Naive thymus-derived CD8-positive, alpha-beta T cell (primary cell): ENCODE measurements around the gene ITGA8. TPM values are rescaled to one million over a fixed set of nuclear protein-coding genes. Genes with fewer than 3 reads are reported as not detected.
"Not testable (repeated sequence)": the region's sequence is repeated elsewhere in the genome, so short reads cannot be mapped to it uniquely, and the experiment has no call there.

Experiments used
- ATAC-seq, 2 donors: fragments of 150-1000 bp; cut with Tn5 transposase in 1 of 2; sonication (Bioruptor Pico), chemical (Tn5 transposase) in 1 of 2; 1 replicate in 1 of 2; 2 replicates in 1 of 2; pipeline ENCODE4 v1.10.0; 2021; ENCODE audit warnings: mild to moderate bottlenecking in 2 of 2, moderate library complexity in 2 of 2
- POLR2A ChIA-PET: fragments of 350-600 bp; sonication (Branson Sonifier 250); formaldehyde crosslinking; loops from one replicate; lab custom pipeline; 2021; ENCODE audit warnings: antibody characterized with exemption; lab: Charles Lee
- DNase-seq, 10 donors: peaks; one replicate each; pipeline versions ENCODE4 v3.0.0 to v3.0.0-alpha.2; 2020 to 2022
- H3K27ac Mint-ChIP-seq, 10 donors: one replicate each; pipeline ENCODE4 v1.8.0; 2020 to 2022; ENCODE audit warnings: mild to moderate bottlenecking in 10 of 10, mixed read lengths in 10 of 10, moderate library complexity in 4 of 10, inconsistent platforms in 1 of 10
- H3K27me3 Mint-ChIP-seq, 5 donors: one replicate each; pipeline ENCODE4 v1.8.0; 2021 to 2022; ENCODE audit warnings: mixed read lengths in 5 of 5
- H3K36me3 Mint-ChIP-seq, 3 donors: one replicate each; pipeline ENCODE4 v1.8.0; 2020 to 2022; ENCODE audit warnings: mixed read lengths in 3 of 3, mild to moderate bottlenecking in 2 of 3, inconsistent platforms in 1 of 3
- H3K4me1 Mint-ChIP-seq, 4 donors: one replicate each; pipeline ENCODE4 v1.8.0; 2021 to 2022; ENCODE audit warnings: mixed read lengths in 4 of 4
- H3K4me3 Mint-ChIP-seq, 10 donors: one replicate each; pipeline ENCODE4 v1.8.0; 2020 to 2022; ENCODE audit warnings: mild to moderate bottlenecking in 10 of 10, mixed read lengths in 10 of 10, moderate library complexity in 6 of 10, inconsistent platforms in 1 of 10
- H3K9me3 Mint-ChIP-seq, 9 donors: one replicate each; pipeline ENCODE4 v1.8.0; 2020 to 2022; ENCODE audit warnings: mixed read lengths in 9 of 9, mild to moderate bottlenecking in 3 of 9, inconsistent platforms in 1 of 9, moderate library complexity in 1 of 9
- polyA plus RNA-seq, 3 donors: library from polyadenylated mRNA; unstranded; fragments of 300-500 nt; fragmentation: Illumina TruSeq; gene quantifications; one replicate each; pipeline ENCODE4 v1.2.3, GENCODE V29; 2021
- total RNA-seq, 8 experiments: library from RNA in 2 of 8; stranded (reverse) in 2 of 8; gene quantifications; one replicate each; pipeline ENCODE4 v1.2.3 and lab custom pipeline; 2021 to 2026

Gene ITGA8
- total and polyA plus RNA-seq, 5 experiments from 2014 or later: not detected

- H3K4me3 Mint-ChIP-seq: no peak overlapping the region
- H3K27ac Mint-ChIP-seq: no peak overlapping the region
- peaks cover 0 to 7% (median 2%) of the 10 kb centered on the region in 5 donors for H3K27me3 Mint-ChIP-seq
Observed at GRCh38 chr10:15652757-15653156, 67.0 kb downstream of the ITGA8 start.

GRCh38 chr10:15652117-15652516 is 67.6 kb downstream of the ITGA8 start:
- POLR2A ChIA-PET: no interaction called here
- H3K4me1 Mint-ChIP-seq: no peaks in the 10 kb centered on the region
- peaks cover 0 to 4% (median 0%) of the 10 kb centered on the region in 9 donors for H3K9me3 Mint-ChIP-seq
- no peak for ATAC-seq
- H3K36me3 Mint-ChIP-seq: no peaks in the 10 kb centered on the region
- H3K4me3 Mint-ChIP-seq: no peak overlapping the region
- H3K27ac Mint-ChIP-seq: no peak overlapping the region
- no peak for DNase-seq
- H3K27me3 Mint-ChIP-seq: peaks cover 0 to 7% (median 2%) of the 10 kb centered on the region in 5 donors

More at GRCh38 chr10:15652757-15653156, 67.0 kb downstream of the ITGA8 start:
- DNase-seq (no peak), ATAC-seq (peak in 1 of 2 donors; percentile 12)
- Mint-ChIP-seq H3K9me3 (peaks cover 0 to 4% (median 0%) of the 10 kb centered on the region in 9 donors), H3K36me3 (no peaks in the 10 kb centered on the region), H3K4me1 (no peaks in the 10 kb centered on the region)
- POLR2A ChIA-PET: no interaction called here

- no peak overlapping the region for H3K4me3 Mint-ChIP-seq
- no peaks in the 10 kb centered on the region for H3K36me3 Mint-ChIP-seq
- no peaks in the 10 kb centered on the region for H3K4me1 Mint-ChIP-seq
- H3K27me3 Mint-ChIP-seq: peaks cover 0 to 4% (median 2%) of the 10 kb centered on the region in 5 donors
- H3K9me3 Mint-ChIP-seq: peaks cover 0 to 4% (median 0%) of the 10 kb centered on the region in 9 donors
- POLR2A ChIA-PET: no interaction called here
- H3K27ac Mint-ChIP-seq: no peak overlapping the region
- DNase-seq (no peak), ATAC-seq (no peak)
Observed at GRCh38 chr10:15651175-15651574, 68.5 kb downstream of the ITGA8 start.

- H3K27ac Mint-ChIP-seq: no peak overlapping the region
- POLR2A ChIA-PET: no interaction called here
- H3K4me3 Mint-ChIP-seq: no peak overlapping the region
- peaks cover 3 to 23% (median 6%) of the 10 kb centered on the region in 5 donors for H3K27me3 Mint-ChIP-seq
- H3K4me1 Mint-ChIP-seq: no peaks in the 10 kb centered on the region
- ATAC-seq (no peak), DNase-seq (no peak)
- no peaks in the 10 kb centered on the region for H3K36me3 Mint-ChIP-seq
- H3K9me3 Mint-ChIP-seq: peaks cover 0 to 2% (median 0%) of the 10 kb centered on the region in 9 donors
Observed at GRCh38 chr10:15642095-15642494, 77.6 kb downstream of the ITGA8 start.

GRCh38 chr10:15640536-15641085 is 79.1 kb downstream of the ITGA8 start:
- Mint-ChIP-seq H3K27ac (peak overlapping the region in 1 of 10 donors; percentile 27), H3K4me3 (no peak overlapping the region), H3K9me3 (no peaks in the 10 kb centered on the region), H3K36me3 (no peaks in the 10 kb centered on the region), H3K27me3 (peaks cover 4 to 24% (median 6%) of the 10 kb centered on the region in 5 donors), H3K4me1 (no peaks in the 10 kb centered on the region)
- POLR2A ChIA-PET: no interaction called here
- ATAC-seq (no peak), DNase-seq (no peak)

- H3K36me3 Mint-ChIP-seq: no peaks in the 10 kb centered on the region
- H3K4me1 Mint-ChIP-seq: no peaks in the 10 kb centered on the region
- ATAC-seq (no peak), DNase-seq (no peak)
- H3K4me3 Mint-ChIP-seq: no peak overlapping the region
- no peak overlapping the region for H3K27ac Mint-ChIP-seq
- peaks cover 6 to 41% (median 7%) of the 10 kb centered on the region in 5 donors for H3K27me3 Mint-ChIP-seq
- H3K9me3 Mint-ChIP-seq: no peaks in the 10 kb centered on the region
- POLR2A ChIA-PET: no interaction called here
Observed at GRCh38 chr10:15636446-15636845, 83.3 kb downstream of the ITGA8 start.

- no peak for DNase-seq
- Mint-ChIP-seq H3K36me3 (no peaks in the 10 kb centered on the region), H3K27me3 (peaks cover 4 to 21% (median 7%) of the 10 kb centered on the region in 5 donors), H3K4me3 (no peak overlapping the region), H3K27ac (no peak overlapping the region), H3K4me1 (no peaks in the 10 kb centered on the region), H3K9me3 (peaks cover 0 to 6% (median 0%) of the 10 kb centered on the region in 9 donors)
- ATAC-seq: no peak
- POLR2A ChIA-PET: no interaction called here
Observed at GRCh38 chr10:15632456-15633091, 87.1 kb downstream of the ITGA8 start.

GRCh38 chr10:15631205-15631604 is 88.5 kb downstream of the ITGA8 start:
- H3K9me3 Mint-ChIP-seq, DNase-seq, H3K27ac Mint-ChIP-seq, H3K4me3 Mint-ChIP-seq, H3K4me1 Mint-ChIP-seq, H3K36me3 Mint-ChIP-seq, ATAC-seq, POLR2A ChIA-PET: not testable (repeated sequence)
- peaks cover 3 to 21% (median 8%) of the 10 kb centered on the region in 5 donors for H3K27me3 Mint-ChIP-seq

- no peak for DNase-seq
- Mint-ChIP-seq H3K36me3 (no peaks in the 10 kb centered on the region), H3K27ac (no peak overlapping the region), H3K4me3 (no peak overlapping the region), H3K9me3 (peaks cover 0 to 6% (median 0%) of the 10 kb centered on the region in 9 donors), H3K27me3 (peaks cover 3 to 18% (median 6%) of the 10 kb centered on the region in 5 donors), H3K4me1 (no peaks in the 10 kb centered on the region)
- no peak for ATAC-seq
- POLR2A ChIA-PET: no interaction called here
Observed at GRCh38 chr10:15630353-15630752, 89.4 kb downstream of the ITGA8 start.

- no peak overlapping the region for H3K27ac Mint-ChIP-seq
- no peak for DNase-seq
- POLR2A ChIA-PET: no interaction called here
- no peaks in the 10 kb centered on the region for H3K36me3 Mint-ChIP-seq
- H3K9me3 Mint-ChIP-seq: peaks cover 0 to 6% (median 0%) of the 10 kb centered on the region in 9 donors
- ATAC-seq: no peak
- peaks cover 0 to 9% (median 3%) of the 10 kb centered on the region in 5 donors for H3K27me3 Mint-ChIP-seq
- no peaks in the 10 kb centered on the region for H3K4me1 Mint-ChIP-seq
- H3K4me3 Mint-ChIP-seq: no peak overlapping the region
Observed at GRCh38 chr10:15627617-15628196, 92.0 kb downstream of the ITGA8 start.

- Mint-ChIP-seq H3K4me1 (no peaks in the 10 kb centered on the region), H3K9me3 (peaks cover 0 to 6% (median 0%) of the 10 kb centered on the region in 9 donors), H3K27me3 (peaks cover 0 to 14% (median 3%) of the 10 kb centered on the region in 5 donors), H3K27ac (no peak overlapping the region), H3K4me3 (no peak overlapping the region), H3K36me3 (no peaks in the 10 kb centered on the region)
- no peak for ATAC-seq
- POLR2A ChIA-PET: no interaction called here
- no peak for DNase-seq
Observed at GRCh38 chr10:15626937-15627336, 92.8 kb downstream of the ITGA8 start.

- no peak for DNase-seq
- Mint-ChIP-seq H3K36me3 (no peaks in the 10 kb centered on the region), H3K9me3 (peaks cover 0 to 2% (median 0%) of the 10 kb centered on the region in 9 donors), H3K27me3 (peaks cover under 1 to 17% (median 5%) of the 10 kb centered on the region in 5 donors), H3K4me3 (no peak overlapping the region), H3K27ac (no peak overlapping the region), H3K4me1 (peaks cover 0 to 3% (median 0%) of the 10 kb centered on the region in 4 donors)
- no peak for ATAC-seq
- POLR2A ChIA-PET: no interaction called here
Observed at GRCh38 chr10:15625261-15625660, 94.5 kb downstream of the ITGA8 start.
